Left forelimb (tissue), 1 donor: ENCODE results near the gene TRAPPC12.

Experiments used
- DNase-seq: peaks from one replicate; pipeline ENCODE4 v3.0.0-alpha.2; 2018; ENCODE audit warnings: low spot score

The TRAPPC12 gene

GRCh38 chr2:3408781-3409180 is 29.3 kb downstream of the TRAPPC12 start:
- no peak for DNase-seq

GRCh38 chr2:3409627-3410170 is 30.2 kb downstream of the TRAPPC12 start:
- DNase-seq = no peak

GRCh38 chr2:3411103-3411502 is 31.6 kb downstream of the TRAPPC12 start:
- no peak for DNase-seq

- no peak for DNase-seq
Observed at GRCh38 chr2:3413697-3414096, 34.2 kb downstream of the TRAPPC12 start.

- DNase-seq = no peak
Observed at GRCh38 chr2:3414133-3414860, 34.8 kb downstream of the TRAPPC12 start.

DNA sequence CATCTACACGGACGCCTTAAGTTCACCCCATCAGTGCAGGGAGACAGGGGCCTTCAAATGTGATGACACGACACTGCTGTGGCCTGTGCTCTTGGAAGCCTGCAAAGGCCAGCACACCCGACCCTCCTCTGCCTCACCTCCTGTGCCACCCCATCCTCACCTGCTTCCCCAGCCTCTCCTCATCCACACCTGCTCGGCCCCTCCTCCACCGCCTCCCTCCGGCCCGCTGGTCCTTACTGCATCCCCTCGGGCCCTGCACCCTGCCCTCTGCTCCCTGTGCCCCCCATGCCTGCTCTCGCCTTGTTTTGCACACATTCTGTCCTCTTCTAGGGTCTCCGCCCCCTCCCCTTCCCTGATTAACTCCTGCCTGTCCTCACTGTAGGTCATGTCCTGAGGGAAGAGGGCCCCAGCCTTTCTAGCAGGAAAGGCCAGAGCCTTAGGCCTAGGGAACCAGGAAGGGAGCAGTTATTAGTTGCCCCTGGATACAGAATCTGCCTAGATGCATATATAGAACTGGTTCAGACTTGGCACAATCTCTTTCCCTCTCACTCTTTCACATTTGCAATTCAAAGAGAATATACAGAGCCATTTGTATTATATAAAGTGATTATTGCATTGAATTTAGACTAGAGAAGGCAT is 39.4 kb downstream of the TRAPPC12 start:
- DNase-seq = no peak

DNA sequence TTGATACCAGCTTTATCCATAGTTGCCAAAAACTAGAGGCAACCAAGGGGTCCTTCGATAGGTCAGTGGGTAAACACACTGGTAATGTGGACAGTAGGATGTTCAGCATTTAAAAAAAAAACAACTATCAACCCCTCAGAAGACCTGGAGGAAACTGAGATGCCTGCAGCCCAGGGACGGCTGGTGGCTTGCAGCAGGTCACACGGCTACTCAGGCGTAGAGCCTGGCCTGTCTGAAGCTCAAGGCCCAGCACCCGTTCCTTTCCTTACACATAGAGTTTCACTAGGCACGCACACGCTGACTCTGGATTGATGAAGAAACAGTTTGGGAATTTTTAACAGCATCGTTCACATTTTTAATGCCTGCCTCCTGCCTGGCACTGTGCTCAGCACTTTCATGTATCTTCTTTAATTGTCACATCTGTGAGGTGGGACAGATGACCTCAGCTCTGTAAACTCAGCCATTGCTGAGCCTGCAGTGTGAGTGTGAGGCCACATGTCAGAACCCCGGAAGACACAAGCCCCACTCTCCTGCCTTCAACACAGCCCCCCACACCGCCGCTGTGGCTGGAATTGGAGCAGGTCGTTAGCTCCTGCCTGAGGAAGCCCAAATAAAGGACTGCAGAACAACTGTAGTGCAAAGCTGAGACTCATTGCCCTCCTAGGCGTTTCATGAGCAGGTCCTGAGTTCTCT is 40.7 kb downstream of the TRAPPC12 start:
- DNase-seq = no peak

DNA sequence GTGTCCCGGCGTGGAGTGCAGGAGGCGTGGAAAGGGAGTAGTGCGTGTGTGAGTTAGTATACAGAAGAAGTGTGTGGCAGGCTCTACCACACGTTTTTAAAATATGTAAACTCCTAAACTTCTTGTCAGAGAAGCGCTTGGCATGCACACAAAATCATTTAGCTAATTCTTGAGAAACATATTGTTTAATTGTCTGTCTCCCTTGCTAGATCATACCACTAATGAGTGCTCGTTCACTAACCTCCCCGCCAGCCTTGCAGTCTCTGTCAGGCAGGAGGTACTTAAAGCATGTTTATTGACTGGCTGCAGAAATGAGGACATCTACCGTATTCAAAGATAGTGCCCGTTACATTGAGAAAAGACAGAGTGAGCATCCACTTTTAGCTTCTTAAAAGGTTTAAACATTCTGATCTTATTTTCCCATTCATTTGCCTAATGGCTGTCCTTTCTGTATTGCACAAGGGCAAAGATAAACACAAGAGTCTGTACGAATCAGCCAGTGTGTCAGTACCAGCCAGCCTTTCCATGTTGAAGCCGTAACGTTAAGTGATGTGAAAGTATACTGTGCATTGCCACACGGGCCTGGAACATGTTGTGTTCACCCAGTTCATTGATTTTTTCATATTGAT is 41.4 kb downstream of the TRAPPC12 start:
- DNase-seq = no peak

GRCh38 chr2:3421580-3421979 is 42.1 kb downstream of the TRAPPC12 start:
- DNase-seq = no peak

- DNase-seq = no peak
Observed at GRCh38 chr2:3422161-3422779, 42.8 kb downstream of the TRAPPC12 start.

- no peak for DNase-seq
Observed at GRCh38 chr2:3423492-3424170, 44.1 kb downstream of the TRAPPC12 start.

- no peak for DNase-seq
Observed at GRCh38 chr2:3424171-3424795, 44.8 kb downstream of the TRAPPC12 start.

- no peak for DNase-seq
Observed at GRCh38 chr2:3426615-3427014, 47.1 kb downstream of the TRAPPC12 start.

GRCh38 chr2:3427272-3427671 is 47.8 kb downstream of the TRAPPC12 start:
- no peak for DNase-seq

DNA sequence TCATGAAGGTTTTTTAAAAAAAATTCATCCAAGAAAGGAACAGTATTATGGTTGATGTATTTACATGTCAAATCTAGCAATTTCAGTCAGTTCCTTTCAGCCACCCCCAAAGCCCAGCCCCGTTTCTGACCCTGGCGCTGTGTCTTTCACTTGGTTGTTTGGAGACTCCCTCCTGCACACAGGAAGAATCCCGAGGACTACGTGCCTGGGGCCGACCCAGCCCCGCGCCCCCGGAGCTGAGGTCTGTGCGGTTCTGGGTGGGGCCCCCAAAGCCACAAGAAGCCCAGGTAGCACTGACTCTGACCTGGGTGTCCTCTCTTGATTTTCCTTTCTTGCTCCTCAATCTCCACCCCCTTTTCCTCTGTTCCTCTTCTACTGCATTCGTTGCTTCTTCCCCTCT is 49.1 kb downstream of the TRAPPC12 start:
- DNase-seq = no peak

- no peak for DNase-seq
Observed at GRCh38 chr2:3429066-3429610, 49.6 kb downstream of the TRAPPC12 start.

DNA sequence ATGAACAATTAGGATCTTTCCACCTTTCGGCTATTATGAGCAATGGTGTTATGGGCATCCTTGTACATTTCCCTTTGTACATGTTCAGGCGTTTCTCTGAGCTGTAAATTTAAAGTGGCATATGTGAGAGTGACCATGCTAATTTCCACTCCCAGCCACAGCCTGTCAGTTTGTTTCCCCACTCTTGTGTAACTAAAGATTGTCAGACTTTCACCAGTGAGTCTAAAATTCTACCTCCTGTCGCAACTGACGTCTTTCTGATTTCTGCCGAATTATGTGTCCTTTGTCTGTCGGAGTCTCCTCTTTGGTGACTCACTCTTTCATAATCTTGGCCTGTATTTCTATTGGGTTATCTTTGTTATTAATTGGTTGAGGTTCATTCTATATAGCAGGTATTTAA is 50.7 kb downstream of the TRAPPC12 start:
- no peak for DNase-seq

GRCh38 chr2:3430740-3431490 is 51.4 kb downstream of the TRAPPC12 start:
- no peak for DNase-seq

GRCh38 chr2:3432067-3432466 is 52.6 kb downstream of the TRAPPC12 start:
- DNase-seq = no peak
